ENCODE measurements around the gene USP46. TPM values are rescaled to one million over a fixed set of nuclear protein-coding genes. Genes with fewer than 3 reads are reported as not detected.

The USP46 gene
- total and polyA plus RNA-seq, 2 of the 8 experiments (the other 6 are each of a cell fraction or from before 2014, with no cell fraction given): 10.6 to 62.4 TPM

GRCh38 chr4:52614241-52614640 lies 44.9 kb downstream of the USP46 start:
- Histone ChIP-seq H3K18ac (ENCODE audit: extremely low read depth, low read length) (no peak overlapping the region), H3K9me3 (ENCODE audit: insufficient read depth in 2 of 2, low read depth in 1 of 2, low read length in 1 of 2) (no peaks in the 10 kb centered on the region), H4K20me1 (replicated peaks in 1 of 2; ENCODE audit: control insufficient read depth in 1 of 2, insufficient read depth in 2 of 2, low read length in 2 of 2) (no peaks in the 10 kb centered on the region), H2BK20ac (ENCODE audit: low read length) (no peak overlapping the region), H3K23ac (ENCODE audit: insufficient read length) (no peak overlapping the region), H3K4ac (replicated peaks; ENCODE audit: insufficient read length, low read depth, low read length) (no peak overlapping the region), H3K23me2 (ENCODE audit: low read depth, low read length) (no peaks in the 10 kb centered on the region), H2BK15ac (ENCODE audit: low read length) (no peak overlapping the region), H3K79me2 (ENCODE audit: control insufficient read depth in 1 of 2, insufficient read depth in 2 of 2, low read length in 2 of 2) (peaks cover 0 to 48% of the 10 kb centered on the region in 2 experiments; a peak in 2 of 4 replicates), H3K36me3 (ENCODE audit: control insufficient read depth in 2 of 4, insufficient read depth in 4 of 4, low read length in 3 of 4) (peaks cover 0 to 28% (median 11%) of the 10 kb centered on the region in 4 experiments; a peak in 5 of 8 replicates), H3K4me2 (ENCODE audit: insufficient read depth in 1 of 2, low read depth in 2 of 2, low read length in 2 of 2) (no peak overlapping the region), H3K14ac (ENCODE audit: insufficient read length) (no peak overlapping the region), H3K27me3 (replicated peaks in 1 of 4; ENCODE audit: control insufficient read depth in 3 of 4, extremely low read depth in 1 of 4, insufficient read depth in 3 of 4, low read length in 3 of 4) (no peaks in the 10 kb centered on the region), H3K4me3 (ENCODE audit: extremely low read depth in 1 of 4, insufficient read depth in 2 of 4, low read depth in 3 of 4, low read length in 4 of 4) (no peak overlapping the region), H2BK120ac (replicated peaks; ENCODE audit: low read depth, low read length) (no peak overlapping the region), H2AFZ (ENCODE audit: low read length) (no peak overlapping the region), H2BK12ac (ENCODE audit: low read depth, low read length) (no peak overlapping the region), H3K79me1 (ENCODE audit: low read depth, low read length) (peaks cover 6% of the 10 kb centered on the region), H3K4me1 (replicated peaks in 1 of 4; ENCODE audit: control insufficient read depth in 3 of 4, insufficient read depth in 4 of 4, low read length in 3 of 4) (peaks cover 0 to 2% (median under 1%) of the 10 kb centered on the region in 4 experiments; a peak in 2 of 7 replicates), H3K27ac (ENCODE audit: low read depth, low read length) (no peak overlapping the region), H3K9ac (replicated peaks in 1 of 4; ENCODE audit: extremely low read depth in 1 of 4, low read depth in 3 of 4, low read length in 3 of 4) (no peak overlapping the region), H2AK5ac (ENCODE audit: low read depth, low read length) (no peak overlapping the region), H4K8ac (ENCODE audit: extremely low read depth, insufficient read depth, low read length) (no peak overlapping the region), H2BK5ac (ENCODE audit: low read depth, low read length) (no peak overlapping the region), H4K91ac (replicated peaks; ENCODE audit: insufficient read length, low read length) (no peak overlapping the region), H4K5ac (ENCODE audit: insufficient read length, low read depth, low read length) (no peak overlapping the region), H3K56ac (replicated peaks; ENCODE audit: insufficient read length, low read depth, low read length) (no peak overlapping the region)
- 88% methylated on average over 1 of the region's 1 CpG; no CpG with 5 or more reads in 1 of the 2 experiments for WGBS, 2 experiments (ENCODE audit: extremely low coverage in 1 of 2, insufficient coverage in 1 of 2, insufficient read length in 1 of 2, insufficient replicate concordance in 2 of 2, low coverage in 1 of 2, low lambda C conversion rate in 2 of 2, missing lambda C conversion rate in 1 of 2)
- ChIA-PET POLR2A (ENCODE audit: partially characterized antibody) (interaction anchor here (2.3 kb wide), 1 partner anchor 98 kb away, joined by 5 read pairs; no protein-coding TSS in a partner anchor), CTCF (ENCODE audit: partially characterized antibody) (no interaction called here)
- FAIRE-seq (no peak), DNase-seq (ENCODE audit: low read depth in 1 of 2, low spot score in 2 of 2) (no peak)
- no peak for TF ChIP-seq KDM1A (IDR thresholded peaks at IDR 0.05; ENCODE audit: borderline replicate concordance, low read length)
- no peak for TF ChIP-seq CTBP2 (IDR thresholded peaks at IDR 0.05; ENCODE audit: borderline replicate concordance, insufficient read depth, insufficient read length, low read length)
- no peak for TF ChIP-seq TAF1 (IDR thresholded peaks at IDR 0.05; ENCODE audit: low read depth, low read length)
- TF ChIP-seq YY1 (IDR thresholded peaks at IDR 0.05; ENCODE audit: low read depth, low read length): no peak
- no peak for TF ChIP-seq CBX5 (IDR thresholded peaks at IDR 0.05; ENCODE audit: low read depth, low read length)
- TF ChIP-seq SP4 (IDR thresholded peaks at IDR 0.05; ENCODE audit: low read length): no peak
- no peak for TF ChIP-seq MAFK (IDR thresholded peaks at IDR 0.05; ENCODE audit: low read depth, low read length)
- no peak for TF ChIP-seq RAD21 (IDR thresholded peaks at IDR 0.05 in 1 of 2, conservative IDR thresholded peaks at IDR 0.05 in 1 of 2; ENCODE audit: low read depth in 2 of 2, low read length in 2 of 2)
- no peak for TF ChIP-seq SIN3A (conservative IDR thresholded peaks at IDR 0.05 in 1 of 2, IDR thresholded peaks at IDR 0.05 in 1 of 2; ENCODE audit: low read depth in 1 of 2, low read length in 2 of 2)
- no peak for TF ChIP-seq SP1 (IDR thresholded peaks at IDR 0.05; ENCODE audit: low read depth, low read length)
- TF ChIP-seq CTCF (IDR thresholded peaks at IDR 0.05; ENCODE audit: control extremely low read depth in 1 of 3, insufficient read depth in 1 of 3, low read depth in 1 of 3, low read length in 3 of 3): no peak
- TF ChIP-seq CREB1 (IDR thresholded peaks at IDR 0.05): no peak
